PC-3 (cell line): ENCODE measurements around the gene CEP95.

Source experiments
- CTCF ChIP-seq: fragments of 300-600 bp; sonication (generic); conservative IDR thresholded peaks from 2 replicates; pipeline ENCODE4 v1.5.1; 2017; ENCODE audit warnings: antibody characterized with exemption, low read depth, mild to moderate bottlenecking, low read length
- EZH2phosphoT487 ChIP-seq: fragments of 300-600 bp; sonication (generic); IDR thresholded peaks from 2 replicates; pipeline ENCODE4 v1.6.1; 2018; ENCODE audit warnings: mild to moderate bottlenecking, antibody characterized with exemption, low read length, borderline replicate concordance

GRCh38 chr17:64503821-64504768 is 2.7 kb upstream of the CEP95 start:
- TF ChIP-seq EZH2phosphoT487 (no peak), CTCF (no peak)
